ENCODE data around the gene FAF1.

- TF ChIP-seq POLR2A (IDR thresholded peaks at IDR 0.05) (no peak), CTCF (IDR thresholded peaks at IDR 0.05) (no peak)
Observed at GRCh38 chr1:50633465-50633864, 326.6 kb downstream of the FAF1 start.

Data from esophagus squamous epithelium (tissue), 4 donors.